Liver (tissue), 9 donors: ENCODE data around the gene CCM2. TPM values are rescaled to one million over a fixed set of nuclear protein-coding genes. Genes with fewer than 3 reads are reported as not detected.

Experiments used
- DNase-seq: peaks from one replicate; pipeline ENCODE4 v3.0.0-alpha.2; 2017; ENCODE audit warnings: low spot score
- H3K27ac ChIP-seq, 2 donors: one replicate each; pipeline ENCODE4 v1.7.0; 2013; ENCODE audit warnings: inconsistent platforms in 2 of 2, low read length in 2 of 2, control low read depth in 1 of 2, low read depth in 1 of 2, mild to moderate bottlenecking in 1 of 2
- H3K27me3 ChIP-seq, 4 donors: one replicate each; pipeline versions ENCODE4 v1.6.1 to v1.7.0; 2013; ENCODE audit warnings: low read length in 3 of 4, inconsistent platforms in 1 of 4, mild to moderate bottlenecking in 1 of 4, moderate library complexity in 1 of 4; ENCODE audit not compliant: control insufficient read depth in 4 of 4, insufficient read depth in 4 of 4
- H3K36me3 ChIP-seq, 4 donors: one replicate each; pipeline versions ENCODE4 v1.6.1 to v1.7.0; 2013; ENCODE audit warnings: low read length in 3 of 4, mild to moderate bottlenecking in 3 of 4, low read depth in 1 of 4, moderate library complexity in 1 of 4; ENCODE audit not compliant: control insufficient read depth in 4 of 4, insufficient read depth in 3 of 4
- H3K4me1 ChIP-seq, 4 donors: one replicate each; pipeline versions ENCODE4 v1.6.1 to v1.7.0; 2013; ENCODE audit warnings: low read length in 3 of 4, mild to moderate bottlenecking in 3 of 4, moderate library complexity in 1 of 4; ENCODE audit not compliant: control insufficient read depth in 4 of 4, insufficient read depth in 4 of 4
- H3K4me3 ChIP-seq, 3 donors: one replicate each; pipeline versions ENCODE4 v1.6.1 to v1.7.0; 2013; ENCODE audit warnings: low read length in 3 of 3, control low read depth in 1 of 3, low read depth in 1 of 3, mild to moderate bottlenecking in 1 of 3
- H3K9ac ChIP-seq, 2 donors: one replicate each; pipeline ENCODE4 v1.7.0; 2013; ENCODE audit warnings: low read length in 2 of 2, mild to moderate bottlenecking in 2 of 2, moderate library complexity in 2 of 2, control low read depth in 1 of 2, low read depth in 1 of 2
- H3K9me3 ChIP-seq, 4 donors: one replicate each; pipeline versions ENCODE4 v1.6.1 to v1.7.0; 2013; ENCODE audit warnings: low read length in 3 of 4; ENCODE audit not compliant: control insufficient read depth in 4 of 4
- EGR1 ChIP-seq, 2 donors: IDR thresholded peaks; 2 replicates each; pipeline ENCODE4 v1.6.1; 2016 to 2018; ENCODE audit warnings: antibody characterized with exemption in 2 of 2, low read depth in 2 of 2
- GABPA ChIP-seq, 2 donors: IDR thresholded peaks in 1 of 2; conservative IDR thresholded peaks in 1 of 2; 2 replicates each; pipeline ENCODE4 v1.6.1; 2016; ENCODE audit warnings: antibody characterized with exemption in 2 of 2, mild to moderate bottlenecking in 1 of 2, moderate library complexity in 1 of 2
- RAD21 ChIP-seq, 2 donors: IDR thresholded peaks; 2 replicates each; pipeline ENCODE4 v1.6.1; 2016; ENCODE audit warnings: antibody characterized with exemption in 2 of 2, mild to moderate bottlenecking in 2 of 2
- YY1 ChIP-seq: IDR thresholded peaks from 2 replicates; pipeline ENCODE4 v1.6.1; 2016; ENCODE audit warnings: antibody characterized with exemption, mild to moderate bottlenecking
- WGBS: extraction: QIAGEN DNeasy Blood & Tissue Kit; methylation state at CpG from one replicate; pipeline ENCODE4 v1.1.7; 2013; 5-methylcytosine and 5-hydroxymethylcytosine counted together
- polyA plus RNA-seq, 2 donors: library from polyadenylated mRNA; stranded (reverse) in 1 of 2; unstranded in 1 of 2; fragments of 200-250 nt in 1 of 2; fragments of >200 nt in 1 of 2; fragmentation: Nextera tagmentation in 1 of 2; extraction: Ambion mirVana in 1 of 2; gene quantifications; one replicate each; pipeline versions ENCODE4 v1.2.1 to v1.2.3, GENCODE V29; 2013 to 2015
- total RNA-seq, 2 donors: library from RNA; depleted of rRNA; stranded (reverse); fragments of >200 nt; gene quantifications; one replicate each; pipeline ENCODE4 v1.2.3, GENCODE V29; 2014
- TF ChIP-seq, protein P1 (sequence below): IDR thresholded peaks from 2 replicates; pipeline ENCODE4 v1.6.1; 2016; ENCODE audit warnings: antibody characterized with exemption, mild to moderate bottlenecking
- TF ChIP-seq, protein P2 (sequence below): IDR thresholded peaks from 2 replicates; pipeline ENCODE4 v1.6.1; 2016; ENCODE audit warnings: antibody characterized with exemption
- TF ChIP-seq, protein P3 (sequence below): fragments of 150-350 bp; IDR thresholded peaks from 2 replicates; pipeline ENCODE4 v1.5.1; 2017; ENCODE audit warnings: improper control_type of control experiment, low read depth, low read length; ENCODE audit not compliant: missing input control
- donor health status: healthy.
- donor health status: healthy.
- donor health status: healthy.
- donor health status: healthy.
- donor health status: healthy.

Gene CCM2
- total and polyA plus RNA-seq, 4 donors, result 26.3 to 65.0 (median 47.5) TPM

DNA sequence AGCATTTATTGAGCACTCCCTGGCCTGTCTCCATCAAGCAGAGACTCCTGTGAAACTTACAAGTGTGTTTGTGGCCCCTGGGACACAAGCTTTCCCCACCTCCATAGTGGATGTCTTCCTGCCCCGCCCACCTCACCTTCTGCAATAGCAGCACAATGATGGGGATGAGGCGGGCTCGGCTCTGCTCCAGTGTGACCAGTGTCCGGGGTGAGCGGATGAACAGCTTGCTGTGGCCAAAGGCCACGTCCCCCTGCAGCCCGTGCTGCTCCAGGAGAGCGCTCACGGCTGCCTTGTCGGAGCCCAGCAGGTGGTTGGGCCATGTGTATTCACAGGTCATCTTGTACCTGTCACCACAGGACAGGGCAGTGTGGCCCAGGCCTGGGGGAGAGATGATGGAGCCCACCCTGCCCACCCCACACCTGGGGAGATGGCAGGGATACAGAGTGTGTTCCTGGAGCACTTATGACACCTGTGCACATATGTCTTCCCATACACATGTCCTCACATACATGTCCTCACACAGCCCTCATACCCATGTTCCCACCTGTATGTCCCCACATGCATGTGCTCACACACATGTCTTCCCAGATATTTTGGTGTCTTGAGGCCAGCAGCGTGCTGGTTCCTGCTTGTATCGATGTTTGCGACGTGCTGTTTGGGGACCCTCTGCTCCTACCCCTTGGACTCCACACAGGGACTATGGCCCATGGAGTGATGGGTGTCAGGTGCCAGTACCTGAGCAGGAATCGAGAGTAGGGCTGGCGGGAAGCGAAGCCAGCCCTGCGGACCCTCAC lies 33.9 kb upstream of the CCM2 start:
- H3K36me3 ChIP-seq, result no peaks in the 10 kb centered on the region
- no peak overlapping the region for H3K4me3 ChIP-seq
- H3K4me1 ChIP-seq, result peaks cover 4 to 11% (median 7%) of the 10 kb centered on the region in 4 donors
- peaks cover 0 to 1% (median 0%) of the 10 kb centered on the region in 4 donors for H3K27me3 ChIP-seq
- H3K9me3 ChIP-seq, result no peaks in the 10 kb centered on the region
- TF ChIP-seq, protein P1, sequence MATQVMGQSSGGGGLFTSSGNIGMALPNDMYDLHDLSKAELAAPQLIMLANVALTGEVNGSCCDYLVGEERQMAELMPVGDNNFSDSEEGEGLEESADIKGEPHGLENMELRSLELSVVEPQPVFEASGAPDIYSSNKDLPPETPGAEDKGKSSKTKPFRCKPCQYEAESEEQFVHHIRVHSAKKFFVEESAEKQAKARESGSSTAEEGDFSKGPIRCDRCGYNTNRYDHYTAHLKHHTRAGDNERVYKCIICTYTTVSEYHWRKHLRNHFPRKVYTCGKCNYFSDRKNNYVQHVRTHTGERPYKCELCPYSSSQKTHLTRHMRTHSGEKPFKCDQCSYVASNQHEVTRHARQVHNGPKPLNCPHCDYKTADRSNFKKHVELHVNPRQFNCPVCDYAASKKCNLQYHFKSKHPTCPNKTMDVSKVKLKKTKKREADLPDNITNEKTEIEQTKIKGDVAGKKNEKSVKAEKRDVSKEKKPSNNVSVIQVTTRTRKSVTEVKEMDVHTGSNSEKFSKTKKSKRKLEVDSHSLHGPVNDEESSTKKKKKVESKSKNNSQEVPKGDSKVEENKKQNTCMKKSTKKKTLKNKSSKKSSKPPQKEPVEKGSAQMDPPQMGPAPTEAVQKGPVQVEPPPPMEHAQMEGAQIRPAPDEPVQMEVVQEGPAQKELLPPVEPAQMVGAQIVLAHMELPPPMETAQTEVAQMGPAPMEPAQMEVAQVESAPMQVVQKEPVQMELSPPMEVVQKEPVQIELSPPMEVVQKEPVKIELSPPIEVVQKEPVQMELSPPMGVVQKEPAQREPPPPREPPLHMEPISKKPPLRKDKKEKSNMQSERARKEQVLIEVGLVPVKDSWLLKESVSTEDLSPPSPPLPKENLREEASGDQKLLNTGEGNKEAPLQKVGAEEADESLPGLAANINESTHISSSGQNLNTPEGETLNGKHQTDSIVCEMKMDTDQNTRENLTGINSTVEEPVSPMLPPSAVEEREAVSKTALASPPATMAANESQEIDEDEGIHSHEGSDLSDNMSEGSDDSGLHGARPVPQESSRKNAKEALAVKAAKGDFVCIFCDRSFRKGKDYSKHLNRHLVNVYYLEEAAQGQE, result no peak
- H3K9ac ChIP-seq, result no peak overlapping the region
- 93% methylated on average over 18 of the region's 18 CpGs for WGBS
- DNase-seq, result no peak
- H3K27ac ChIP-seq, result no peak overlapping the region

DNA sequence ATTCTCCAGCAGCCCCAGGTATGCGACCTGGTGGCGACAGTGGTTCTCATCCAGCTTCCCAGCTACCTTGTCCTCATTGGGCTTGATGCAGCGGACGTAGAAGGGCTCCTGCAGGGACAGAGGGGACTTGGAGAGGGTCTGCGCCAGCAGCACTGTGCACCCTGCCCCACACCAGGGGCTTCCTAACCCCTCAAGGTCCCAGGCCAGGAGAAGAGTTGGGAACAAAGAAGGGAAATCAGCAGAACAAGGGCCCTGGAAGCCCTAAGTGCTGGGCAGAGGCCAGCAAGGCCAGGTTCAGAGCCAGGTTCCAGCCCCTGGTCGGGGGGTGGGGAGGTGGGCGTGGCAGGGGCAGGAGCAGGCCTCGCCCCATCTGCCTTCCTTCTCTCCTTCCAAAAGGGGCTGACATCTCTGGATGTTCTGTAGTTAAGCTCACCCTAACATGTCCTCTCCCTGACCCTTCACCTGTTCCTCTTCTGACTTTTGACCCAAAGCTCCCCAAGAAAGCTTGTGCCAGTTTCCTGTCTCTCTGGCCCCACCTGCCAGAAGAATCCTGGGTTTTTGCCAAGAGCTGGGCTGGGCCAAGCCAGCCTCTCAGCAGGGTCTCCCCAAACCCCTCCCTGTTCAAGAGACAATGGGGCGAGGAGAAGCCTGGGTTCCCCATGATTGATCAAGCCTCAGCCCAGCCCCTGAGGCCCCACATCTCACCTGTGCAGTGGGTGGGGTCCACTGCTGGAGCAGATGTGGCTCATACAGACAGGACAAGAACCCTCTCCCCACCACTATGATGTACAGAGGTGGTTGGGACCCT lies 33.1 kb upstream of the CCM2 start:
- Histone ChIP-seq H3K4me3 (no peak overlapping the region), H3K27me3 (peaks cover 0 to 1% (median 0%) of the 10 kb centered on the region in 4 donors), H3K27ac (no peak overlapping the region), H3K36me3 (no peaks in the 10 kb centered on the region), H3K4me1 (peaks cover 4 to 10% (median 7%) of the 10 kb centered on the region in 4 donors), H3K9me3 (no peaks in the 10 kb centered on the region), H3K9ac (no peak overlapping the region)
- TF ChIP-seq GABPA (IDR thresholded peaks at IDR 0.05 in 1 of 2, conservative IDR thresholded peaks at IDR 0.05 in 1 of 2) (no peak), EGR1 (IDR thresholded peaks at IDR 0.05; ENCODE audit: low read depth in 2 of 2) (no peak), YY1 (no peak)
- TF ChIP-seq, protein P2, sequence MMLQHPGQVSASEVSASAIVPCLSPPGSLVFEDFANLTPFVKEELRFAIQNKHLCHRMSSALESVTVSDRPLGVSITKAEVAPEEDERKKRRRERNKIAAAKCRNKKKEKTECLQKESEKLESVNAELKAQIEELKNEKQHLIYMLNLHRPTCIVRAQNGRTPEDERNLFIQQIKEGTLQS, result no peak
- DNase-seq, result no peak
- 87% methylated on average over 9 of the region's 9 CpGs for WGBS

DNA sequence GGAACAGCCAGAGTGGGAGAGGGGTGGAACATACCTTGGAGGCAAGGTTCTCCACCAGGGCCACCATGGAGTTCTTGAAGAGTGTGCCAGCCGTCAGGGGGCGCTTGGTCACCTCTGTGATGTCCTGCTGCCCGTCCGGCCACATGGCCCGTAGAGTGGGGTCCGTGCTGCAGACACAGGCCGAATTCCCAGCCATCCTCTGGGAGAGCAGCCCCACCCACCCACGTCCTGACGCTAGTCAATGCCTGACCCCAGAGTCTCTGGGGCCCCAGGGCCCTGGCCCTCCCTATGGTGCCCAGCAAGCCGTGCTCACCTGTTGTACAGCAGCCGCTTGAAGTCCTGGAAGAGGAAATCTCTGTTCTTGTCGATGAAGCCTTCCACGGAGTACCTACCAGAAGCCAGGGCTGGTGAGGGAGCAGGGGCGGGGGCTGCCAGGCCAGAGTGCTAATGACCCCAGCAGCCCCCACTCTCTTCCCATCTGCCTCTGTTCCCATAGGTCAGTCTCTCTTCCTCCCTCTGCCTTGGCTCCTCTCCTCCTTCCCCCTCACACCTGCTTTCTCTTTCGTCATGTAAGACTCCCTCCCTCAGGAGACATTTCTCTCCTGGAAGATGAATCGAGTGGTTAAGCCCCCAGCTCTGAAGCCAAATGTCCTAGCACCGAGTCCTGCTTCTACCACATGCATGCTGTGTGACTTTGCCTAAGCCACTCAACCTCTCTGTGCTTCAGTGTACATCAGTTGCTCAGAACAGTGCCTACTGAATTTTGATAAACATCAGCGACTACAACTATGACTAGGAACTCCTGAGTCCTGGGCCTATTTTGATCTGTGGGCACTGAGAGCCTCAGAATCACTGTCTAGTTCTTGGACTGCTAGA lies 32.2 kb upstream of the CCM2 start:
- Histone ChIP-seq H3K36me3 (no peaks in the 10 kb centered on the region), H3K27me3 (no peaks in the 10 kb centered on the region), H3K4me1 (peaks cover under 1 to 3% (median 1%) of the 10 kb centered on the region in 4 donors), H3K9ac (no peak overlapping the region), H3K27ac (no peak overlapping the region), H3K4me3 (no peak overlapping the region), H3K9me3 (no peaks in the 10 kb centered on the region)
- 79% methylated on average over 18 of the region's 18 CpGs for WGBS
- no peak for DNase-seq
- TF ChIP-seq GABPA (IDR thresholded peaks at IDR 0.05 in 1 of 2, conservative IDR thresholded peaks at IDR 0.05 in 1 of 2) (no peak), RAD21 (IDR thresholded peaks at IDR 0.05) (peak in 1 of 2 donors; percentile 59)
- TF ChIP-seq, protein P2, result no peak
- TF ChIP-seq, protein P3, sequence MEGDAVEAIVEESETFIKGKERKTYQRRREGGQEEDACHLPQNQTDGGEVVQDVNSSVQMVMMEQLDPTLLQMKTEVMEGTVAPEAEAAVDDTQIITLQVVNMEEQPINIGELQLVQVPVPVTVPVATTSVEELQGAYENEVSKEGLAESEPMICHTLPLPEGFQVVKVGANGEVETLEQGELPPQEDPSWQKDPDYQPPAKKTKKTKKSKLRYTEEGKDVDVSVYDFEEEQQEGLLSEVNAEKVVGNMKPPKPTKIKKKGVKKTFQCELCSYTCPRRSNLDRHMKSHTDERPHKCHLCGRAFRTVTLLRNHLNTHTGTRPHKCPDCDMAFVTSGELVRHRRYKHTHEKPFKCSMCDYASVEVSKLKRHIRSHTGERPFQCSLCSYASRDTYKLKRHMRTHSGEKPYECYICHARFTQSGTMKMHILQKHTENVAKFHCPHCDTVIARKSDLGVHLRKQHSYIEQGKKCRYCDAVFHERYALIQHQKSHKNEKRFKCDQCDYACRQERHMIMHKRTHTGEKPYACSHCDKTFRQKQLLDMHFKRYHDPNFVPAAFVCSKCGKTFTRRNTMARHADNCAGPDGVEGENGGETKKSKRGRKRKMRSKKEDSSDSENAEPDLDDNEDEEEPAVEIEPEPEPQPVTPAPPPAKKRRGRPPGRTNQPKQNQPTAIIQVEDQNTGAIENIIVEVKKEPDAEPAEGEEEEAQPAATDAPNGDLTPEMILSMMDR, result no peak
